HG03565 (cell line): ENCODE results near the gene MRTO4.

ENCODE experiments used
- ATAC-seq: cut with Tn5 transposase; IDR thresholded peaks from one replicate; pipeline ENCODE4 v1.9.1; 2021; ENCODE audit warnings: mild to moderate bottlenecking, moderate library complexity; ENCODE audit not compliant: unreplicated experiment

The MRTO4 gene

GRCh38 chr1:19308509-19308907 lies 56.9 kb downstream of the MRTO4 start:
- no peak for ATAC-seq

GRCh38 chr1:19309123-19309813 lies 57.7 kb downstream of the MRTO4 start:
- ATAC-seq = no peak
